Natural killer cell (primary cell): ENCODE data around the gene MRPL14. TPM values are rescaled to one million over a fixed set of nuclear protein-coding genes. Genes with fewer than 3 reads are reported as not detected.
A peak's percentile ranks its signal among the peaks of the same experiment; 100 is the strongest.

ENCODE experiments used
- ATAC-seq, 3 donors: fragments of 150-1000 bp in 2 of 3; fragments of 200-7000 bp in 1 of 3; cut with Tn5 transposase; 1 replicate in 1 of 3; 2 replicates in 2 of 3; pipeline ENCODE4 v1.10.0; 2021; ENCODE audit warnings: mild to moderate bottlenecking in 2 of 3, moderate library complexity in 2 of 3
- DNase-seq, 2 donors: peaks; one replicate each; pipeline versions ENCODE4 v3.0.0 to v3.0.0-alpha.2; 2013 to 2021; ENCODE audit warnings: mixed read lengths in 1 of 2
- H3K27ac ChIP-seq: one replicate; pipeline ENCODE4 v1.5.1; 2013; ENCODE audit warnings: mild to moderate bottlenecking, low read length
- H3K27me3 ChIP-seq: one replicate; pipeline ENCODE4 v1.6.1; 2013; ENCODE audit warnings: low read length; ENCODE audit not compliant: control insufficient read depth, insufficient read depth
- H3K36me3 ChIP-seq: one replicate; pipeline ENCODE4 v1.6.1; 2013; ENCODE audit warnings: low read length; ENCODE audit not compliant: control insufficient read depth, insufficient read depth
- H3K4me1 ChIP-seq: one replicate; pipeline ENCODE4 v1.6.1; 2013; ENCODE audit warnings: low read length; ENCODE audit not compliant: control insufficient read depth, insufficient read depth
- H3K4me3 ChIP-seq: one replicate; pipeline ENCODE4 v1.5.1; 2013; ENCODE audit warnings: low read length
- H3K9me3 ChIP-seq: one replicate; pipeline ENCODE4 v1.6.1; 2013; ENCODE audit warnings: low read length; ENCODE audit not compliant: control insufficient read depth, insufficient read depth
- H3K27ac Mint-ChIP-seq, 2 donors: one replicate each; pipeline ENCODE4 v1.8.0; 2022; ENCODE audit warnings: mild to moderate bottlenecking in 2 of 2, mixed read lengths in 2 of 2, moderate library complexity in 1 of 2
- H3K27me3 Mint-ChIP-seq, 2 donors: one replicate each; pipeline ENCODE4 v1.8.0; 2022; ENCODE audit warnings: low read depth in 2 of 2, mixed read lengths in 2 of 2
- H3K36me3 Mint-ChIP-seq: one replicate; pipeline ENCODE4 v1.8.0; 2022; ENCODE audit warnings: mixed read lengths
- H3K4me1 Mint-ChIP-seq, 2 donors: one replicate each; pipeline ENCODE4 v1.8.0; 2022; ENCODE audit warnings: mixed read lengths in 2 of 2
- H3K4me3 Mint-ChIP-seq: one replicate; pipeline ENCODE4 v1.8.0; 2022; ENCODE audit warnings: mild to moderate bottlenecking, moderate library complexity, mixed read lengths
- H3K9me3 Mint-ChIP-seq, 2 donors: one replicate each; pipeline ENCODE4 v1.8.0; 2022; ENCODE audit warnings: mixed read lengths in 2 of 2
- CTCF ChIP-seq: fragments of 200-600 bp; IDR thresholded peaks from one replicate; pipeline ENCODE4 v1.8.0; 2022; ENCODE audit warnings: antibody characterized with exemption
- WGBS: methylation state at CpG from one replicate; pipeline ENCODE4 v1.1.7; 2013; ENCODE audit warnings: missing lambda C conversion rate; ENCODE audit not compliant: insufficient coverage; 5-methylcytosine and 5-hydroxymethylcytosine counted together
- intact Hi-C: fragments of 100-400 bp; cut with micrococcal nuclease; formaldehyde crosslinking; loops from one replicate; pipeline ENCODE4 v1.14.2; 2022
- total RNA-seq, 4 donors: library from RNA; stranded (reverse); fragments of 120-200 nt in 1 of 4; gene quantifications; one replicate each; pipeline versions ENCODE4 v1.2.3 to v1.2.4, GENCODE V29; 2013 to 2022

Gene MRPL14
- total RNA-seq, 3 donors from 2014 or later (not counting 1 experiment from before 2014, with no cell fraction given): 14.9 to 16.2 (median 16.0) TPM

GRCh38 chr6:44132476-44132875 lies 5.2 kb upstream of the MRPL14 start:
- no peak for ATAC-seq
- Histone ChIP-seq H3K4me3 (no peak overlapping the region), H3K4me1 (peaks cover 10% of the 10 kb centered on the region), H3K9me3 (no peaks in the 10 kb centered on the region), H3K27ac (no peak overlapping the region), H3K27me3 (no peaks in the 10 kb centered on the region), H3K36me3 (peaks cover 4% of the 10 kb centered on the region)
- no peak overlapping the region for H3K27ac Mint-ChIP-seq
- 95% methylated on average over 4 of the region's 4 CpGs for WGBS
- H3K4me1 Mint-ChIP-seq: peaks cover 13 to 25% of the 10 kb centered on the region in 2 donors
- H3K4me3 Mint-ChIP-seq: no peak overlapping the region
- intact Hi-C loops: no loop called here
- H3K36me3 Mint-ChIP-seq: no peaks in the 10 kb centered on the region
- TF ChIP-seq CTCF: no peak
- H3K27me3 Mint-ChIP-seq: no peaks in the 10 kb centered on the region
- H3K9me3 Mint-ChIP-seq: no peaks in the 10 kb centered on the region
- no peak for DNase-seq

GRCh38 chr6:44131892-44132291 lies 4.6 kb upstream of the MRPL14 start:
- Mint-ChIP-seq H3K36me3 (no peaks in the 10 kb centered on the region), H3K9me3 (no peaks in the 10 kb centered on the region), H3K4me3 (no peak overlapping the region), H3K27ac (no peak overlapping the region), H3K4me1 (peaks cover 13 to 25% of the 10 kb centered on the region in 2 donors), H3K27me3 (no peaks in the 10 kb centered on the region)
- WGBS: 85% methylated on average over 1 of the region's 2 CpGs
- intact Hi-C loops: no loop called here
- no peak for DNase-seq
- H3K36me3 ChIP-seq: peaks cover 4% of the 10 kb centered on the region
- no peak for TF ChIP-seq CTCF
- no peak overlapping the region for H3K4me3 ChIP-seq
- no peak overlapping the region for H3K27ac ChIP-seq
- no peak for ATAC-seq
- no peaks in the 10 kb centered on the region for H3K9me3 ChIP-seq
- H3K27me3 ChIP-seq: no peaks in the 10 kb centered on the region
- peaks cover 10% of the 10 kb centered on the region for H3K4me1 ChIP-seq

GRCh38 chr6:44129841-44130322 lies 2.6 kb upstream of the MRPL14 start:
- Histone ChIP-seq H3K9me3 (no peaks in the 10 kb centered on the region), H3K36me3 (peaks cover 4% of the 10 kb centered on the region), H3K27ac (no peak overlapping the region), H3K4me1 (peaks cover 25% of the 10 kb centered on the region), H3K4me3 (no peak overlapping the region), H3K27me3 (no peaks in the 10 kb centered on the region)
- WGBS: 67% methylated on average over 2 of the region's 2 CpGs
- H3K27me3 Mint-ChIP-seq: no peaks in the 10 kb centered on the region
- no peaks in the 10 kb centered on the region for H3K9me3 Mint-ChIP-seq
- intact Hi-C loops: no loop called here
- ATAC-seq (no peak), DNase-seq (no peak)
- H3K4me3 Mint-ChIP-seq: peak overlapping the region; percentile 68
- H3K27ac Mint-ChIP-seq: peak overlapping the region in 1 of 2 donors; percentile 64
- TF ChIP-seq CTCF: no peak
- no peaks in the 10 kb centered on the region for H3K36me3 Mint-ChIP-seq
- peaks cover 30 to 40% of the 10 kb centered on the region in 2 donors for H3K4me1 Mint-ChIP-seq
